Measurements from ENCODE around the gene FGF14. TPM values are rescaled to one million over a fixed set of nuclear protein-coding genes. Genes with fewer than 3 reads are reported as not detected.

The FGF14 gene
- total and polyA plus RNA-seq, 2 donors: 0.20 to 4.5 TPM

GRCh38 chr13:101988140-101988539 is 413.7 kb downstream of the FGF14 start:
- DNase-seq (ENCODE audit: extremely low spot score): no peak
- Histone ChIP-seq H3K4me3 (ENCODE audit: low read depth, low read length) (no peak overlapping the region), H3K36me3 (ENCODE audit: insufficient read depth) (no peaks in the 10 kb centered on the region), H3K4me1 (ENCODE audit: insufficient read depth) (no peaks in the 10 kb centered on the region), H3K27ac (ENCODE audit: low read depth) (no peak overlapping the region)
- 71% methylated on average over 4 of the region's 4 CpGs for WGBS

- H3K4me1 ChIP-seq (ENCODE audit: insufficient read depth): no peaks in the 10 kb centered on the region
- H3K36me3 ChIP-seq (ENCODE audit: insufficient read depth): no peaks in the 10 kb centered on the region
- no peak for DNase-seq (ENCODE audit: extremely low spot score)
- 80% methylated on average over 2 of the region's 2 CpGs for WGBS
- no peak overlapping the region for H3K27ac ChIP-seq (ENCODE audit: low read depth)
- no peak overlapping the region for H3K4me3 ChIP-seq (ENCODE audit: low read depth, low read length)
Observed at GRCh38 chr13:101986316-101986715, 415.5 kb downstream of the FGF14 start.

- WGBS: 79% methylated on average over 3 of the region's 3 CpGs
- no peak overlapping the region for H3K4me3 ChIP-seq (ENCODE audit: low read depth, low read length)
- no peak overlapping the region for H3K27ac ChIP-seq (ENCODE audit: low read depth)
- no peaks in the 10 kb centered on the region for H3K36me3 ChIP-seq (ENCODE audit: insufficient read depth)
- no peaks in the 10 kb centered on the region for H3K4me1 ChIP-seq (ENCODE audit: insufficient read depth)
- no peak for DNase-seq (ENCODE audit: extremely low spot score)
Observed at GRCh38 chr13:101985321-101985720, 416.5 kb downstream of the FGF14 start.

- Histone ChIP-seq H3K4me3 (ENCODE audit: low read depth, low read length) (no peak overlapping the region), H3K4me1 (ENCODE audit: insufficient read depth) (no peaks in the 10 kb centered on the region), H3K36me3 (ENCODE audit: insufficient read depth) (no peaks in the 10 kb centered on the region), H3K27ac (ENCODE audit: low read depth) (no peak overlapping the region)
- DNase-seq (ENCODE audit: extremely low spot score): no peak
Observed at GRCh38 chr13:101982903-101983302, 418.9 kb downstream of the FGF14 start.

GRCh38 chr13:101979825-101980224 is 422.0 kb downstream of the FGF14 start:
- WGBS: 17% methylated on average over 3 of the region's 3 CpGs
- Histone ChIP-seq H3K4me3 (ENCODE audit: low read depth, low read length) (no peak overlapping the region), H3K4me1 (ENCODE audit: insufficient read depth) (no peaks in the 10 kb centered on the region), H3K27ac (ENCODE audit: low read depth) (no peak overlapping the region), H3K36me3 (ENCODE audit: insufficient read depth) (no peaks in the 10 kb centered on the region)
- no peak for DNase-seq (ENCODE audit: extremely low spot score)

GRCh38 chr13:101978552-101979315 is 423.1 kb downstream of the FGF14 start:
- H3K4me3 ChIP-seq (ENCODE audit: low read depth, low read length): no peak overlapping the region
- no peak for DNase-seq (ENCODE audit: extremely low spot score)
- 47% methylated on average over 5 of the region's 5 CpGs for whole genome bisulfite sequencing

GRCh38 chr13:101977475-101977874 is 424.4 kb downstream of the FGF14 start:
- H3K36me3 ChIP-seq (ENCODE audit: insufficient read depth): no peaks in the 10 kb centered on the region
- no peak for DNase-seq (ENCODE audit: extremely low spot score)
- H3K4me1 ChIP-seq (ENCODE audit: insufficient read depth): no peaks in the 10 kb centered on the region
- peak overlapping the region; percentile 18 for H3K27ac ChIP-seq (ENCODE audit: low read depth)
- no peak overlapping the region for H3K4me3 ChIP-seq (ENCODE audit: low read depth, low read length)
- 25% methylated on average over 3 of the region's 3 CpGs for WGBS

More at GRCh38 chr13:101978552-101979315, 423.1 kb downstream of the FGF14 start:
- no peaks in the 10 kb centered on the region for H3K4me1 ChIP-seq (ENCODE audit: insufficient read depth)
- H3K36me3 ChIP-seq (ENCODE audit: insufficient read depth): no peaks in the 10 kb centered on the region
- H3K27ac ChIP-seq (ENCODE audit: low read depth): no peak overlapping the region

- no peak for DNase-seq (ENCODE audit: extremely low spot score)
- Histone ChIP-seq H3K4me1 (ENCODE audit: insufficient read depth) (no peaks in the 10 kb centered on the region), H3K27ac (ENCODE audit: low read depth) (no peak overlapping the region), H3K36me3 (ENCODE audit: insufficient read depth) (no peaks in the 10 kb centered on the region), H3K4me3 (ENCODE audit: low read depth, low read length) (no peak overlapping the region)
- 85% methylated on average over 4 of the region's 4 CpGs for WGBS
Observed at GRCh38 chr13:101972191-101972590, 429.7 kb downstream of the FGF14 start.

- no peak overlapping the region for H3K4me3 ChIP-seq (ENCODE audit: low read depth, low read length)
- H3K4me1 ChIP-seq (ENCODE audit: insufficient read depth): no peaks in the 10 kb centered on the region
- DNase-seq (ENCODE audit: extremely low spot score): no peak
- H3K36me3 ChIP-seq (ENCODE audit: insufficient read depth): no peaks in the 10 kb centered on the region
- no peak overlapping the region for H3K27ac ChIP-seq (ENCODE audit: low read depth)
- WGBS: 60% methylated on average over 2 of the region's 2 CpGs
Observed at GRCh38 chr13:101970341-101970740, 431.5 kb downstream of the FGF14 start.

- H3K36me3 ChIP-seq (ENCODE audit: insufficient read depth): no peaks in the 10 kb centered on the region
- H3K4me3 ChIP-seq (ENCODE audit: low read depth, low read length): no peak overlapping the region
- no peak overlapping the region for H3K27ac ChIP-seq (ENCODE audit: low read depth)
- DNase-seq (ENCODE audit: extremely low spot score): no peak
- H3K4me1 ChIP-seq (ENCODE audit: insufficient read depth): no peaks in the 10 kb centered on the region
Observed at GRCh38 chr13:101967781-101968180, 434.1 kb downstream of the FGF14 start.

GRCh38 chr13:101967216-101967615 is 434.6 kb downstream of the FGF14 start:
- H3K36me3 ChIP-seq (ENCODE audit: insufficient read depth): no peaks in the 10 kb centered on the region
- no peaks in the 10 kb centered on the region for H3K4me1 ChIP-seq (ENCODE audit: insufficient read depth)
- H3K27ac ChIP-seq (ENCODE audit: low read depth): no peak overlapping the region
- H3K4me3 ChIP-seq (ENCODE audit: low read depth, low read length): no peak overlapping the region
- DNase-seq (ENCODE audit: extremely low spot score): no peak

GRCh38 chr13:101965096-101965495 is 436.8 kb downstream of the FGF14 start:
- 69% methylated on average over 5 of the region's 5 CpGs for WGBS

GRCh38 chr13:101959016-101959415 is 442.8 kb downstream of the FGF14 start:
- Histone ChIP-seq H3K27ac (ENCODE audit: low read depth) (no peak overlapping the region), H3K36me3 (ENCODE audit: insufficient read depth) (no peaks in the 10 kb centered on the region), H3K4me3 (ENCODE audit: low read depth, low read length) (no peak overlapping the region), H3K4me1 (ENCODE audit: insufficient read depth) (no peaks in the 10 kb centered on the region)
- no peak for DNase-seq (ENCODE audit: extremely low spot score)
- 80% methylated on average over 5 of the region's 5 CpGs for WGBS

More at GRCh38 chr13:101965096-101965495, 436.8 kb downstream of the FGF14 start:
- no peak overlapping the region for H3K27ac ChIP-seq (ENCODE audit: low read depth)
- H3K36me3 ChIP-seq (ENCODE audit: insufficient read depth): no peaks in the 10 kb centered on the region
- H3K4me1 ChIP-seq (ENCODE audit: insufficient read depth): no peaks in the 10 kb centered on the region
- no peak for DNase-seq (ENCODE audit: extremely low spot score)
- H3K4me3 ChIP-seq (ENCODE audit: low read depth, low read length): no peak overlapping the region

- 60% methylated on average over 3 of the region's 3 CpGs for WGBS
- Histone ChIP-seq H3K4me3 (ENCODE audit: low read depth, low read length) (no peak overlapping the region), H3K4me1 (ENCODE audit: insufficient read depth) (no peaks in the 10 kb centered on the region), H3K27ac (ENCODE audit: low read depth) (no peak overlapping the region), H3K36me3 (ENCODE audit: insufficient read depth) (no peaks in the 10 kb centered on the region)
- no peak for DNase-seq (ENCODE audit: extremely low spot score)
Observed at GRCh38 chr13:101955764-101956163, 446.1 kb downstream of the FGF14 start.

- Histone ChIP-seq H3K4me3 (ENCODE audit: low read depth, low read length) (no peak overlapping the region), H3K4me1 (ENCODE audit: insufficient read depth) (no peaks in the 10 kb centered on the region), H3K27ac (ENCODE audit: low read depth) (no peak overlapping the region), H3K36me3 (ENCODE audit: insufficient read depth) (no peaks in the 10 kb centered on the region)
- 77% methylated on average over 2 of the region's 2 CpGs for WGBS
- no peak for DNase-seq (ENCODE audit: extremely low spot score)
Observed at GRCh38 chr13:101951114-101951513, 450.7 kb downstream of the FGF14 start.

Data from urinary bladder (tissue), 4 donors.